Measurements from ENCODE around the gene CASZ1.
A peak's percentile ranks its signal among the peaks of the same experiment; 100 is the strongest.

Gene CASZ1

GRCh38 chr1:10596780-10597179, 199.7 kb downstream of the CASZ1 start:
- DNase-seq = no peak

- no peak for DNase-seq
Measured at GRCh38 chr1:10594595-10595223, 201.7 kb downstream of the CASZ1 start.

- no peak for DNase-seq
Measured at GRCh38 chr1:10593750-10594149, 202.7 kb downstream of the CASZ1 start.

GRCh38 chr1:10592373-10592772, 204.1 kb downstream of the CASZ1 start:
- DNase-seq = no peak

GRCh38 chr1:10591010-10591409, 205.4 kb downstream of the CASZ1 start:
- peak; percentile 41 for DNase-seq

GRCh38 chr1:10589074-10589473, 207.4 kb downstream of the CASZ1 start:
- DNase-seq = no peak

- DNase-seq = no peak
Measured at GRCh38 chr1:10588640-10589039, 207.8 kb downstream of the CASZ1 start.
